ES-I3 (cell line): ENCODE results near the gene AK4.
A peak's percentile ranks its signal among the peaks of the same experiment; 100 is the strongest.
"Not testable (repeated sequence)": the region's sequence is repeated elsewhere in the genome, so short reads cannot be mapped to it uniquely, and the experiment has no call there.

ENCODE experiments used
- H3K36me3 ChIP-seq: 2 replicates; pipeline ENCODE4 v1.6.1; 2013; ENCODE audit warnings: mild to moderate bottlenecking, low read length, control low read depth, moderate library complexity; ENCODE audit not compliant: insufficient read depth
- H3K4me1 ChIP-seq: 2 replicates; pipeline ENCODE4 v1.6.1; 2013; ENCODE audit warnings: mild to moderate bottlenecking, control low read depth, low read length; ENCODE audit not compliant: insufficient read depth
- H3K9ac ChIP-seq: 2 replicates; pipeline ENCODE4 v1.6.1; 2013; ENCODE audit warnings: low read depth, mild to moderate bottlenecking, low read length, moderate library complexity
- H3K9me3 ChIP-seq: 2 replicates; pipeline ENCODE4 v1.6.1; 2013; ENCODE audit warnings: mild to moderate bottlenecking, low read length, moderate library complexity; ENCODE audit not compliant: control insufficient read depth, insufficient read depth

The AK4 gene

GRCh38 chr1:65148178-65148547, at the start of gene AK4:
Gene AK4 (plus strand): TSS chr1:65148203. CDS start chr1:65148408, 205 bp downstream.
- Histone ChIP-seq H3K4me1 (peaks cover 13% of the 10 kb centered on the region), H3K9ac (peak within 1 kb of the TSS; percentile 60)
- not testable (repeated sequence) for H3K9me3 ChIP-seq, H3K36me3 ChIP-seq

- no peaks in the 10 kb centered on the region for H3K4me1 ChIP-seq
- no peak overlapping the region for H3K9ac ChIP-seq
- H3K36me3 ChIP-seq: no peaks in the 10 kb centered on the region
These were observed 44.2 kb upstream of the AK4 start for GRCh38 chr1:65103807-65104206.

GRCh38 chr1:65104854-65105534, 43.0 kb upstream of the AK4 start:
- Histone ChIP-seq H3K9ac (no peak overlapping the region), H3K9me3 (no peaks in the 10 kb centered on the region), H3K4me1 (no peaks in the 10 kb centered on the region), H3K36me3 (no peaks in the 10 kb centered on the region)

More at GRCh38 chr1:65103807-65104206, 44.2 kb upstream of the AK4 start:
- no peaks in the 10 kb centered on the region for H3K9me3 ChIP-seq

GRCh38 chr1:65105596-65105995, 42.4 kb upstream of the AK4 start:
- no peaks in the 10 kb centered on the region for H3K4me1 ChIP-seq
- H3K9me3 ChIP-seq: peaks cover 1% of the 10 kb centered on the region; the same call in 1 of the 2 replicates
- H3K9ac ChIP-seq: no peak overlapping the region
- no peaks in the 10 kb centered on the region for H3K36me3 ChIP-seq

- Histone ChIP-seq H3K9me3 (peaks cover 2% of the 10 kb centered on the region; the same call in 1 of the 2 replicates), H3K4me1 (no peaks in the 10 kb centered on the region), H3K36me3 (no peaks in the 10 kb centered on the region), H3K9ac (no peak overlapping the region)
These were observed 39.9 kb upstream of the AK4 start for GRCh38 chr1:65108025-65108642.

- Histone ChIP-seq H3K36me3 (no peaks in the 10 kb centered on the region), H3K4me1 (no peaks in the 10 kb centered on the region), H3K9ac (no peak overlapping the region), H3K9me3 (peaks cover 2% of the 10 kb centered on the region; the same call in 1 of the 2 replicates)
These were observed 38.5 kb upstream of the AK4 start for GRCh38 chr1:65109487-65109886.

GRCh38 chr1:65112811-65113210, 35.2 kb upstream of the AK4 start:
- no peak overlapping the region for H3K9ac ChIP-seq
- H3K4me1 ChIP-seq: no peaks in the 10 kb centered on the region
- H3K9me3 ChIP-seq: peaks cover 2% of the 10 kb centered on the region; the same call in 1 of the 2 replicates
- no peaks in the 10 kb centered on the region for H3K36me3 ChIP-seq

GRCh38 chr1:65113298-65113697, 34.7 kb upstream of the AK4 start:
- Histone ChIP-seq H3K36me3 (no peaks in the 10 kb centered on the region), H3K9me3 (peaks cover 2% of the 10 kb centered on the region; the same call in 1 of the 2 replicates), H3K9ac (no peak overlapping the region), H3K4me1 (no peaks in the 10 kb centered on the region)

- Histone ChIP-seq H3K36me3 (no peaks in the 10 kb centered on the region), H3K4me1 (no peaks in the 10 kb centered on the region), H3K9ac (no peak overlapping the region), H3K9me3 (peaks cover 2% of the 10 kb centered on the region; the same call in 1 of the 2 replicates)
These were observed 33.7 kb upstream of the AK4 start for GRCh38 chr1:65114322-65114721.

GRCh38 chr1:65119951-65120350, 28.1 kb upstream of the AK4 start:
- no peaks in the 10 kb centered on the region for H3K36me3 ChIP-seq
- no peak overlapping the region for H3K9ac ChIP-seq

GRCh38 chr1:65129104-65129503, 18.9 kb upstream of the AK4 start:
- H3K36me3 ChIP-seq, H3K4me1 ChIP-seq, H3K9me3 ChIP-seq, H3K9ac ChIP-seq: not testable (repeated sequence)

More at GRCh38 chr1:65119951-65120350, 28.1 kb upstream of the AK4 start:
- Histone ChIP-seq H3K4me1 (no peaks in the 10 kb centered on the region), H3K9me3 (no peaks in the 10 kb centered on the region)

- peaks cover 8% of the 10 kb centered on the region for H3K4me1 ChIP-seq
- H3K9me3 ChIP-seq: no peaks in the 10 kb centered on the region
- H3K9ac ChIP-seq: no peak overlapping the region
- H3K36me3 ChIP-seq: no peaks in the 10 kb centered on the region
These were observed 9.5 kb upstream of the AK4 start for GRCh38 chr1:65138524-65138923.

- not testable (repeated sequence) for H3K9me3 ChIP-seq, H3K9ac ChIP-seq, H3K4me1 ChIP-seq, H3K36me3 ChIP-seq
These were observed 8.2 kb upstream of the AK4 start for GRCh38 chr1:65139793-65140192.

- no peaks in the 10 kb centered on the region for H3K9me3 ChIP-seq
- no peaks in the 10 kb centered on the region for H3K36me3 ChIP-seq
- peaks cover 8% of the 10 kb centered on the region for H3K4me1 ChIP-seq
- H3K9ac ChIP-seq: no peak overlapping the region
These were observed 6.6 kb upstream of the AK4 start for GRCh38 chr1:65141394-65141793.

GRCh38 chr1:65141918-65142317, 6.1 kb upstream of the AK4 start:
- Histone ChIP-seq H3K9ac (no peak overlapping the region), H3K4me1 (peaks cover 8% of the 10 kb centered on the region), H3K9me3 (no peaks in the 10 kb centered on the region), H3K36me3 (no peaks in the 10 kb centered on the region)
